H1 (cell line): ENCODE data around the gene SLC46A3. TPM values are rescaled to one million over a fixed set of nuclear protein-coding genes. Genes with fewer than 3 reads are reported as not detected.

Experiments used
- E2F6 ChIP-seq: IDR thresholded peaks from 2 replicates; pipeline ENCODE4 v1.6.1; 2012; ENCODE audit warnings: inconsistent platforms
- POLR2AphosphoS5 ChIP-seq: IDR thresholded peaks from 2 replicates; pipeline ENCODE4 v1.6.1; 2011; ENCODE audit warnings: low read depth, low read length
- SP1 ChIP-seq: IDR thresholded peaks from 2 replicates; pipeline ENCODE4 v1.6.1; 2011; ENCODE audit warnings: low read depth, low read length
- polyA plus RNA-seq, 7 experiments: library from polyadenylated mRNA; depleted of rRNA in 3 of 7; stranded (reverse) in 5 of 7; unstranded in 2 of 7; fragments of >200 nt in 5 of 7; fragments of 200-250 nt in 2 of 7; gene quantifications; 1 replicate in 5 of 7; 2 replicates in 1 of 7; 4 replicates in 1 of 7; pipeline versions ENCODE4 v1.2.1 to v1.2.3, GENCODE V29; 2011 to 2013; ENCODE audit warnings: missing spikeins in 2 of 7, mixed read lengths in 2 of 7
- total RNA-seq: library from RNA; stranded (reverse); fragmentation: NEBNext Ultra II Directional; extraction: Animal tissue kit (Norgen Biotek cat#: 25700); gene quantifications from 2 replicates; pipeline ENCODE4 v1.2.1, GENCODE V29; 2021

Gene SLC46A3
- total and polyA plus RNA-seq, 2 of the 8 experiments (the other 6 are each of a cell fraction or from before 2014, with no cell fraction given): 0.39 to 0.67 TPM

GRCh38 chr13:28750187-28751045 lies 31.6 kb upstream of the SLC46A3 start (continued):
- no peak for TF ChIP-seq SP1
- TF ChIP-seq POLR2AphosphoS5: no peak
- TF ChIP-seq E2F6: no peak
